OCI-LY3 (cell line): ENCODE data around the gene ZFP57.
"Not testable (repeated sequence)": the region's sequence is repeated elsewhere in the genome, so short reads cannot be mapped to it uniquely, and the experiment has no call there.

Experiments
- H2AFZ ChIP-seq: fragments of 200-600, 300-600 bp; shearing (Covaris generic); 2 replicates; pipeline ENCODE4 v1.6.0; 2014; ENCODE audit warnings: antibody characterized with exemption, low read depth, low read length
- H3K27ac ChIP-seq: fragments of 200-600, 300-600 bp; sonication (generic); 2 replicates; pipeline ENCODE4 v1.5.1; 2014; ENCODE audit warnings: mild to moderate bottlenecking, low read length, moderate library complexity, mixed read lengths
- H3K27me3 ChIP-seq: fragments of 200-600, 300-600 bp; sonication (generic); 2 replicates; pipeline ENCODE4 v1.6.1; 2014; ENCODE audit warnings: low read depth, low read length, mixed read lengths
- H3K36me3 ChIP-seq: fragments of 200-600, 300-600 bp; sonication (generic); replicated peaks from 2 replicates; pipeline ENCODE3; 2014; ENCODE audit warnings: low read depth, low read length, mixed read lengths
- H3K4me1 ChIP-seq: fragments of 300-600, 200-600 bp; sonication (generic); 2 replicates; pipeline ENCODE4 v1.6.1; 2014; ENCODE audit warnings: low read length, mixed read lengths
- H3K4me2 ChIP-seq: fragments of 200-600, 300-600 bp; sonication (generic); 2 replicates; pipeline ENCODE4 v1.6.1; 2014; ENCODE audit warnings: low read length, mixed read lengths
- H3K4me3 ChIP-seq: fragments of 300-600, 200-600 bp; sonication (generic); 2 replicates; pipeline ENCODE4 v1.5.1; 2014; ENCODE audit warnings: antibody characterized with exemption, mild to moderate bottlenecking, low read length, moderate library complexity
- H3K79me2 ChIP-seq: fragments of 300-600, 200-600 bp; shearing (Covaris generic); 2 replicates; pipeline ENCODE4 v1.6.1; 2014; ENCODE audit warnings: mild to moderate bottlenecking, low read length, mixed read lengths
- H3K9ac ChIP-seq: fragments of 300-600, 200-600 bp; shearing (Covaris generic); 2 replicates; pipeline ENCODE4 v1.6.0; 2014; ENCODE audit warnings: mild to moderate bottlenecking, low read length, moderate library complexity
- H3K9me3 ChIP-seq: fragments of 200-600, 300-600 bp; shearing (Covaris generic); 2 replicates; pipeline ENCODE4 v1.6.1; 2014; ENCODE audit warnings: low read length, mixed read lengths; ENCODE audit not compliant: insufficient read depth
- H4K20me1 ChIP-seq: fragments of 200-600, 300-600 bp; sonication (generic); 2 replicates; pipeline ENCODE4 v1.6.1; 2016; ENCODE audit warnings: low read length, mixed read lengths; ENCODE audit not compliant: insufficient read depth
- CTCF ChIP-seq: fragments of 200-600, 300-600 bp; sonication (generic); IDR thresholded peaks from 2 replicates; pipeline ENCODE4 v1.5.1; 2014; ENCODE audit warnings: antibody characterized with exemption, low read length, low read depth
- EZH2phosphoT487 ChIP-seq: fragments of 200-600 bp; shearing (Covaris generic); IDR thresholded peaks from 2 replicates; pipeline ENCODE4 v1.6.1; 2018; ENCODE audit warnings: antibody characterized with exemption, mixed run types, low read depth

ZFP57 gene

GRCh38 chr6:29663300-29664042 is 17.5 kb downstream of the ZFP57 start:
- Histone ChIP-seq H3K27ac (no peak overlapping the region), H3K4me1 (peaks cover 11% of the 10 kb centered on the region), H3K4me3 (no peak overlapping the region), H3K36me3 (no peaks in the 10 kb centered on the region), H4K20me1 (no peaks in the 10 kb centered on the region), H2AFZ (no peak overlapping the region), H3K79me2 (no peaks in the 10 kb centered on the region), H3K27me3 (0 out of 2 replicates have a peak, but pooled peaks cover 3% of the 10 kb centered on the region), H3K4me2 (no peak overlapping the region), H3K9ac (no peak overlapping the region), H3K9me3 (no peaks in the 10 kb centered on the region)
- TF ChIP-seq CTCF (no peak), EZH2phosphoT487 (no peak)

- H3K79me2 ChIP-seq, H4K20me1 ChIP-seq, H3K4me3 ChIP-seq, H3K4me2 ChIP-seq, H3K9me3 ChIP-seq, H3K36me3 ChIP-seq, H3K27ac ChIP-seq, H3K4me1 ChIP-seq, H3K9ac ChIP-seq, H2AFZ ChIP-seq, H3K27me3 ChIP-seq: not testable (repeated sequence)
Measured at GRCh38 chr6:29661502-29662141, 19.3 kb downstream of the ZFP57 start.

GRCh38 chr6:29661071-29661470 is 19.9 kb downstream of the ZFP57 start:
- Histone ChIP-seq H3K27ac (no peak overlapping the region), H3K4me3 (no peak overlapping the region), H3K4me2 (no peak overlapping the region), H3K79me2 (no peaks in the 10 kb centered on the region), H3K9ac (no peak overlapping the region), H3K4me1 (peaks cover 8% of the 10 kb centered on the region), H3K9me3 (no peaks in the 10 kb centered on the region), H4K20me1 (no peaks in the 10 kb centered on the region), H3K27me3 (no peaks in the 10 kb centered on the region), H3K36me3 (no peaks in the 10 kb centered on the region), H2AFZ (no peak overlapping the region)
- TF ChIP-seq CTCF (no peak), EZH2phosphoT487 (no peak)

GRCh38 chr6:29656798-29657197 is 24.2 kb downstream of the ZFP57 start, which contains the start of gene MOG:
TSS of gene MOG (plus strand) at chr6:29657092. CDS start at chr6:29657210, 118 bp downstream.
- TF ChIP-seq CTCF, result no peak
- TF ChIP-seq EZH2phosphoT487, result no peak
- peaks cover 10% of the 10 kb centered on the region for H3K4me1 ChIP-seq
- H3K4me3 ChIP-seq, result no peak within 1 kb of the TSS
- H4K20me1 ChIP-seq, result no peaks in the 10 kb centered on the region
- H3K4me2 ChIP-seq, result peak within 1 kb of the TSS; percentile 14; the same call in 1 of the 2 replicates
- H3K27me3 ChIP-seq, result no peaks in the 10 kb centered on the region
- no peaks in the 10 kb centered on the region for H3K79me2 ChIP-seq
- no peaks in the 10 kb centered on the region for H3K36me3 ChIP-seq
- no peaks in the 10 kb centered on the region for H3K9me3 ChIP-seq
- no peak within 1 kb of the TSS for H2AFZ ChIP-seq
- H3K9ac ChIP-seq, result no peak within 1 kb of the TSS
- no peak within 1 kb of the TSS for H3K27ac ChIP-seq
